NCI-H1105 (cell line): ENCODE results near the gene NAT16.
A peak's percentile ranks its signal among the peaks of the same experiment; 100 is the strongest.
"Not testable (repeated sequence)": the region's sequence is repeated elsewhere in the genome, so short reads cannot be mapped to it uniquely, and the experiment has no call there.

ENCODE experiments used
- DNase-seq: peaks from one replicate; lab custom pipeline; 2025; lab: John Stamatoyannopoulos, UW

Gene NAT16

GRCh38 chr7:101125989-101126650 is 54.0 kb downstream of the NAT16 start:
- peak; percentile 2 for DNase-seq

- DNase-seq: no peak
Observed at GRCh38 chr7:101124376-101125056, 55.6 kb downstream of the NAT16 start.

GRCh38 chr7:101123703-101124068 is 56.4 kb downstream of the NAT16 start:
- no peak for DNase-seq

GRCh38 chr7:101122933-101123702 is 57.0 kb downstream of the NAT16 start:
- no peak for DNase-seq

- DNase-seq: no peak
Observed at GRCh38 chr7:101121991-101122932, 57.8 kb downstream of the NAT16 start.

- not testable (repeated sequence) for DNase-seq
Observed at GRCh38 chr7:101121631-101121990, 58.5 kb downstream of the NAT16 start.
